ENCODE results near the gene LITAFD. TPM values are rescaled to one million over a fixed set of nuclear protein-coding genes. Genes with fewer than 3 reads are reported as not detected.

Gene LITAFD
- total RNA-seq, 1 donor from 2014 or later, result not detected

DNA sequence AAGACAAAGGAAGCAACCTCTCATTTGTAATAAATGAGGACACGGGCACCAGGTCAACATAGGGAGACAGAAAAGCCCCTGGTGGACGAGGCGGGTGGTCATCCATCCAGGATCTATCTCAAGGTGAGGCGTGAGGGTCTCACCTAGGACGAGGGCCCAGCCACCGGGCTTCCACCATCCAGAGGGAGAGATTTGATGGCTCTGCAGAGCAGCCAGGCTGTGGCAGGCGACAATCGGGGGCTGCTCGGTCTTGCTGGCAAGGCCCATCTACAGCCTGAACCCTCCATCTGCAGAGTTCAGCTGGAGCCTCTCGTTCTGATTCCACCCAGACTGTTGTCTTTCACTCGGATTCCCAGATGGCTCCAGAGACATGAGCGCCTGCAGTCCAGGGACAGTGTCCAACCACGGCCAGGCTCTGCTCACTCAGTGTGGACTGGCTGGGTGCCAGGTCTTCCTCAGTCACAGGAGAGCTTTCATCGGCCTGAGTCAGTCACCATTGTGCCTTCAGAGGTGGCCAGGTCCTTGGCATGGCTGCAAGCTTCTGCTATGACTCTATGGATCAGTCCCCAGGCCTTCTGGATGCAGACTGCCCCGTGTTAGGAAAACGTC is 5.9 kb downstream of the LITAFD start:
- no peaks in the 10 kb centered on the region for H3K9me3 Mint-ChIP-seq
- H3K36me3 Mint-ChIP-seq, result peaks cover 17% of the 10 kb centered on the region
- DNase-seq (ENCODE audit: low spot score in 2 of 2, unreplicated experiment in 2 of 2), result no peak
- no peaks in the 10 kb centered on the region for H3K27me3 Mint-ChIP-seq (ENCODE audit: low read depth)
- no peak overlapping the region for H3K4me3 Mint-ChIP-seq
- H3K27ac Mint-ChIP-seq, result no peak overlapping the region
- TF ChIP-seq, protein P1, sequence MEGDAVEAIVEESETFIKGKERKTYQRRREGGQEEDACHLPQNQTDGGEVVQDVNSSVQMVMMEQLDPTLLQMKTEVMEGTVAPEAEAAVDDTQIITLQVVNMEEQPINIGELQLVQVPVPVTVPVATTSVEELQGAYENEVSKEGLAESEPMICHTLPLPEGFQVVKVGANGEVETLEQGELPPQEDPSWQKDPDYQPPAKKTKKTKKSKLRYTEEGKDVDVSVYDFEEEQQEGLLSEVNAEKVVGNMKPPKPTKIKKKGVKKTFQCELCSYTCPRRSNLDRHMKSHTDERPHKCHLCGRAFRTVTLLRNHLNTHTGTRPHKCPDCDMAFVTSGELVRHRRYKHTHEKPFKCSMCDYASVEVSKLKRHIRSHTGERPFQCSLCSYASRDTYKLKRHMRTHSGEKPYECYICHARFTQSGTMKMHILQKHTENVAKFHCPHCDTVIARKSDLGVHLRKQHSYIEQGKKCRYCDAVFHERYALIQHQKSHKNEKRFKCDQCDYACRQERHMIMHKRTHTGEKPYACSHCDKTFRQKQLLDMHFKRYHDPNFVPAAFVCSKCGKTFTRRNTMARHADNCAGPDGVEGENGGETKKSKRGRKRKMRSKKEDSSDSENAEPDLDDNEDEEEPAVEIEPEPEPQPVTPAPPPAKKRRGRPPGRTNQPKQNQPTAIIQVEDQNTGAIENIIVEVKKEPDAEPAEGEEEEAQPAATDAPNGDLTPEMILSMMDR (IDR thresholded peaks at IDR 0.05; ENCODE audit: unreplicated experiment), result no peak
- H3K4me1 Mint-ChIP-seq, result no peaks in the 10 kb centered on the region

- Mint-ChIP-seq H3K9me3 (no peaks in the 10 kb centered on the region), H3K27me3 (ENCODE audit: low read depth) (no peaks in the 10 kb centered on the region), H3K4me1 (no peaks in the 10 kb centered on the region), H3K4me3 (no peak overlapping the region), H3K36me3 (peaks cover 17% of the 10 kb centered on the region), H3K27ac (no peak overlapping the region)
- DNase-seq (ENCODE audit: low spot score in 2 of 2, unreplicated experiment in 2 of 2), result no peak
- TF ChIP-seq, protein P1 (IDR thresholded peaks at IDR 0.05; ENCODE audit: unreplicated experiment), result no peak
These were observed 7.1 kb downstream of the LITAFD start for GRCh38 chr16:8888951-8889892.

DNA sequence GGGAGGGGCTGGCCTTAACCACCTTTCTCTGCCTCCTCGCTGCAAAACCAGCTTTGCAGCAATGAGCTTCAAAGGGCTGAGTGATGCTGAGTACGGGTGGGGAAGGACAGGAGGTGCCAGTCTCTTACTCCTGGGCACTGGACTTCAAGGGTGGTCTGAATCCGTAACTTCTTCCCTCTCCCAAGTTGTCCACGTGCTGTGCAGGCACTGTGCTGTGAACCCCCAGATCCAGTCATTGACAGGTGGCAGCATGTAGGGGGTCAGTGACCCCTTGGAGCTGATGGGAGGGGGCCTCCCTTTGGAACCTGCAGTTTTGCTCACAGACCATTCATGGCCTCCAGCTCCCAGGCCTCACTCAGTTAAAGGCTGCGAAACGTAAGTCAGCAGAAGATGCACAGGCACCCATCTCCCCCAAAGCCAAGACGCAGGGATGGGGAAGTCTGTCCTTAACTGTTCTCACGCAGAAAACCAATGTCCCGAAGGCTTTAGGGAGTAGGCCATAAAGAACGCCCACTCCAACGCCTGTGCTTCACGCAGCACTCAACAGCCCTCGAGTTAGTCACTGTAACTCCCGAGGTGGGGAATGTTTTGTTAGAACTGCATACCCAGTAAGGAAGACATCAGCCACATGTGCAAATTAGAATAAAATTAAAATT is 7.9 kb downstream of the LITAFD start:
- DNase-seq (ENCODE audit: low spot score in 2 of 2, unreplicated experiment in 2 of 2), result no peak
- Mint-ChIP-seq H3K27ac (no peak overlapping the region), H3K9me3 (no peaks in the 10 kb centered on the region), H3K4me3 (no peak overlapping the region), H3K4me1 (no peaks in the 10 kb centered on the region), H3K27me3 (ENCODE audit: low read depth) (no peaks in the 10 kb centered on the region), H3K36me3 (peaks cover 24% of the 10 kb centered on the region)
- TF ChIP-seq, protein P1 (IDR thresholded peaks at IDR 0.05; ENCODE audit: unreplicated experiment), result no peak

DNA sequence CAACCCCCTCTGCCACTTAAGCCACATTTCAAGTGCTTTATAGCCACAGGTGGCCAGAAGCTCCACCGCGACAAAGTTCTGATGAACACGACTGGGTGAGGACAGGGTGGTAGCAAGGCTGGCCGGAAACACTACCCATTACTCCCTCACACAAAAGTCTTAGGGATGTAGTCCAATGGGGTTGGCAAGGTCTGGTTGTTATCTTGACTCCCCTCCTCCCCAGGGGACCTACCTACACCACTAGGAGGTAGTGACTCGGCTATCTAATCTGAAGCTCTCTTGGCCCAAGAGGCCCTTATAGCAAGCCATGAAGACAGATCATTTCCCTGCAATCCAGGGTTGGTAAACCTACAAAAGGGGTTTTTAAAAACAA is 8.4 kb downstream of the LITAFD start:
- H3K27ac Mint-ChIP-seq, result no peak overlapping the region
- DNase-seq (ENCODE audit: low spot score in 2 of 2, unreplicated experiment in 2 of 2), result no peak
- no peaks in the 10 kb centered on the region for H3K27me3 Mint-ChIP-seq (ENCODE audit: low read depth)
- TF ChIP-seq, protein P1 (IDR thresholded peaks at IDR 0.05; ENCODE audit: unreplicated experiment), result no peak
- no peaks in the 10 kb centered on the region for H3K4me1 Mint-ChIP-seq
- H3K36me3 Mint-ChIP-seq, result peaks cover 30% of the 10 kb centered on the region
- no peak overlapping the region for H3K4me3 Mint-ChIP-seq
- H3K9me3 Mint-ChIP-seq, result no peaks in the 10 kb centered on the region

DNA sequence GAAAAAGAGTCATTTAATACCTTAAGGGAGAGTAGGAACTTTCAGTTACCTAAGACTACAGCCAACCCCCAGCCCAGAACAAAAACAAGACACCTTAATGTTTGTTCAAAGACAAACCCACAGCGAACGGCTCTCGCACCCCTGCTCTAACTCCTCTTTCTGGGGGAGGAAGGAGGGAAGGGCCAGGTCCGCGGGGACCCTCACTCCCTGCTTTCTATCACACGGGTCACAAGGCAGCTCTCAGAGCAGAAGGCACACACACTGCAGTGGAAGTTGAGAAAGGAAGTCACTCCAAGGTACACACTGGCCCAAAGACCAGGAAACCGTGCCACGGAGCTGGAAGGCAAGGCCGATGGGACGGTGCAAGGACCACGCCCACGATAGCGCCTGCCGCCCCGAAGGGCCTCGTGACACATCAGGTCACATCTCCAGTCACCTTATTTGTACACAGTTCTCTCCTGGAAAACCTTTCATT is 10.0 kb downstream of the LITAFD start:
- Mint-ChIP-seq H3K9me3 (no peaks in the 10 kb centered on the region), H3K27ac (no peak overlapping the region), H3K4me3 (no peak overlapping the region), H3K36me3 (peaks cover 33% of the 10 kb centered on the region), H3K27me3 (ENCODE audit: low read depth) (no peaks in the 10 kb centered on the region), H3K4me1 (no peaks in the 10 kb centered on the region)
- DNase-seq (ENCODE audit: low spot score in 2 of 2, unreplicated experiment in 2 of 2), result no peak
- TF ChIP-seq, protein P1 (IDR thresholded peaks at IDR 0.05; ENCODE audit: unreplicated experiment), result no peak
